Measurements from ENCODE around the gene MYL12B.

Gene MYL12B

DNA sequence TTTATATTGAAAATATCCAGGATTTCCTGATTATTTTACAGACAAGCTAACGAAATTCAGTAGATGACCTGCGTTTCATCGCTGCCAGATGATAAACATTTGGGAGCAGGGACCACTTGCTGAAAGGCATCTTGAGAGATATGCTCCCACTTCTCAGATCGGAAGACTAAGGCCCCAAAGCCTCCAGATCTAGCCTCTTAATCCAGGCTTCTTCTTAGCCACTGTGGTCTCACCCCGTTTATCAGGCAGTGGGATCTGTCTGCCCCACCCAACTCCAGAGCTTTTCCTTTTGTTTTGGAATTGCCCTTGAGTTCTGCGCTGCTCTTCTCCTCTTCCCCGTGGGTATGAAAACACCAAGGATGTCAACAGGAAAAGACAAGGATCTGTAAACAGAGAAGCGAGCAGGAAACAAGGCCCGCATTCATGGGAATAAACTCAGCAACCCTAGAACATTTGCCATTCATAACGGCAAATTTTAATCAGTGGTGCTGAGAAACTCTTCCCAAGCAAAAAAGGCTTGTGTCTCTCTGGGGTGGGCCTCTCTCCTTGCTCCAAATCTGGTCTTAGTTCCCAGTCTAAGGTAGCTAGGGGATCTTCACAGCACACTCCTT lies 21.4 kb downstream of the MYL12B start:
- H3K4me3 ChIP-seq (ENCODE audit: low read length), result no peak overlapping the region
- DNase-seq (ENCODE audit: low read depth), result no peak
- TF ChIP-seq, protein P1, sequence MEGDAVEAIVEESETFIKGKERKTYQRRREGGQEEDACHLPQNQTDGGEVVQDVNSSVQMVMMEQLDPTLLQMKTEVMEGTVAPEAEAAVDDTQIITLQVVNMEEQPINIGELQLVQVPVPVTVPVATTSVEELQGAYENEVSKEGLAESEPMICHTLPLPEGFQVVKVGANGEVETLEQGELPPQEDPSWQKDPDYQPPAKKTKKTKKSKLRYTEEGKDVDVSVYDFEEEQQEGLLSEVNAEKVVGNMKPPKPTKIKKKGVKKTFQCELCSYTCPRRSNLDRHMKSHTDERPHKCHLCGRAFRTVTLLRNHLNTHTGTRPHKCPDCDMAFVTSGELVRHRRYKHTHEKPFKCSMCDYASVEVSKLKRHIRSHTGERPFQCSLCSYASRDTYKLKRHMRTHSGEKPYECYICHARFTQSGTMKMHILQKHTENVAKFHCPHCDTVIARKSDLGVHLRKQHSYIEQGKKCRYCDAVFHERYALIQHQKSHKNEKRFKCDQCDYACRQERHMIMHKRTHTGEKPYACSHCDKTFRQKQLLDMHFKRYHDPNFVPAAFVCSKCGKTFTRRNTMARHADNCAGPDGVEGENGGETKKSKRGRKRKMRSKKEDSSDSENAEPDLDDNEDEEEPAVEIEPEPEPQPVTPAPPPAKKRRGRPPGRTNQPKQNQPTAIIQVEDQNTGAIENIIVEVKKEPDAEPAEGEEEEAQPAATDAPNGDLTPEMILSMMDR (conservative IDR thresholded peaks at IDR 0.05; ENCODE audit: low read depth, low read length), result no peak

- TF ChIP-seq, protein P1 (conservative IDR thresholded peaks at IDR 0.05; ENCODE audit: low read depth, low read length), result no peak
- DNase-seq (ENCODE audit: low read depth), result no peak
Observed at GRCh38 chr18:3283908-3284307, 22.0 kb downstream of the MYL12B start.

DNA sequence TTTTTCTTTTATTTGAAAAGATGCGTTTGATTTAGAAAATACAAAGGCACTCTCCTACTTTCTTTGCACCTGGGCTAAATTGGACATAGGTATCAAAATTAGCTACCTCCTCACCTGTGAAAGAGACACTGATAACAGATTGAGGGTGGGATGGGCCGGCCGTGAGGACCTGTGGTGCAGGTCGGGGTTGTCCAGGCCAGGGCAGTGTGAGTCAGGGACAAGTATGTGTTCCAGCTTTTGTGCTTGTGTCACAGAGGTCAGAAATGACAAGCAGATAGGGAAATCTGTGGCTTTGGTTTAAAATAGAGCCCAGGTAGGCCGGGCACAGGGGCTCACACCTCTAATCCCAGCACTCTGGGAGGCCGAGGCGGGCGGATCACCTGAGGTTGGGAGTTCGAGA lies 22.6 kb downstream of the MYL12B start:
- TF ChIP-seq, protein P1 (conservative IDR thresholded peaks at IDR 0.05; ENCODE audit: low read depth, low read length), result no peak
- DNase-seq (ENCODE audit: low read depth), result no peak

More at GRCh38 chr18:3283908-3284307, 22.0 kb downstream of the MYL12B start:
- H3K4me3 ChIP-seq (ENCODE audit: low read length), result no peak overlapping the region

DNA sequence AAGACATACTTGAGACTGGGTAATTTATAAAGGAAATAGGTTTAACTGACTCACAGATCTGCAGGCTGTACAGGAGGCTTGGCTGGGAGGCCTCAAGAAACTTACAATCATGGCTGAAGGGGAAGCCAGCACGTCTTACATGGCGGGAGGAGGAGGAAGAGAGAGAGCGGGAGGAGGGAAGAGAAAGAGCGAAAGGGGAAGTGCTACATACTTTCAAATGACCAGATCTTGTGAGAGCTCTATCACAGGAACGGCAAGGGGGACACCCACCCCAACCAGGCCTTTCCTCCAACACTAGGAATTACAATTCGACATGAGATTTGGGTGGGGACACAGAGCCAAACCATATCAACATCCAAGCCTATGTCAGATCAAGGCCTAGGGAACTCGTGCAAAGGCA lies 24.2 kb downstream of the MYL12B start:
- TF ChIP-seq, protein P1 (conservative IDR thresholded peaks at IDR 0.05; ENCODE audit: low read depth, low read length), result no peak

More for the DNA sequence above, 22.6 kb downstream of the MYL12B start:
- no peak overlapping the region for H3K4me3 ChIP-seq (ENCODE audit: low read length)

GRCh38 chr18:3293196-3293951 lies 31.4 kb downstream of the MYL12B start:
- DNase-seq (ENCODE audit: low read depth), result no peak
- TF ChIP-seq, protein P1 (conservative IDR thresholded peaks at IDR 0.05; ENCODE audit: low read depth, low read length), result no peak
- no peak overlapping the region for H3K4me3 ChIP-seq (ENCODE audit: low read length)

More for the DNA sequence above, 24.2 kb downstream of the MYL12B start:
- no peak overlapping the region for H3K4me3 ChIP-seq (ENCODE audit: low read length)
- no peak for DNase-seq (ENCODE audit: low read depth)

- DNase-seq (ENCODE audit: low read depth), result no peak
- TF ChIP-seq, protein P1 (conservative IDR thresholded peaks at IDR 0.05; ENCODE audit: low read depth, low read length), result no peak
- no peak overlapping the region for H3K4me3 ChIP-seq (ENCODE audit: low read length)
Observed at GRCh38 chr18:3294435-3295080, 32.6 kb downstream of the MYL12B start.
